ENCODE measurements around the gene COX5A. TPM values are rescaled to one million over a fixed set of nuclear protein-coding genes. Genes with fewer than 3 reads are reported as not detected.
A peak's percentile ranks its signal among the peaks of the same experiment; 100 is the strongest.
"Not testable (repeated sequence)": the region's sequence is repeated elsewhere in the genome, so short reads cannot be mapped to it uniquely, and the experiment has no call there.

Gene COX5A
- total RNA-seq, 2 experiments from 2014 or later: 322 to 326 TPM

DNA sequence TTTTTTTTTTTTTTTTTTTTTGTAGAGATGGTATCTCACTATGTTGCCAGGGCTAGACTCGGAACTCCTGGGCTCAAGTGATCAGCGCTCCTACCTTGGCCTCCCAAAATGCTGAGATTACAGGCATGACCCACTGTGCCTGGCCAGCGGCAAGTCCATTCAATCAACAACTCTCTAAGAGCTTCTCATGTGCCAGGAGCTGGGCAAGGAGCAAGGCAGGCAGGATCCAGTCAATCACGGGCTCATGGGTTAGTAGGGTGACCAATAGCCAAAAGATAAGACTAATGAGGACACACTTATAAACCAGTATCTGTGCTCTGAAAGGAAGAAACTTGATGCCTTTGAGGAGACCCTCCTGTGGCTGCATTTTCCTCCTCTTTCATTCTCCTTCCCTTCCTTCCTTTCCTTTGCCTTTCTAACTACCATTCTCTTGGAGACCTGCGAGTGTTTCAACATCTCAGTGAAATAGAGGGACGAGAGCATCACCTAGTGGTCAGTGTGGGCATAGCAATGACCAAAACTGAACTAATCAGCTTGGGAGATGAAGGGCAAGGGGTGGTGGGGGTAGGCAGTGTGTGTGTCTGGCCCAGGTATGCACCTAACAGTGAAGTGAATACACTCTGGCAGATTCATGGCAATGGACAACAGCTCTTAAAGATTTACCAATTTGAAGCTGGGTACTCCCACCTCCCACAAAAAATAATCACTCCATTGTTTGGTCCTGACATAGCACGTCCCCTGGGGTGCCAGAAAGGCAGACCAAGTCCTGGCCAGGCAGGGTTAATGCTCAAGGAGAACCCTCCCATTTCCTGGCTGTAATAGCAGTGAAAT lies 12.4 kb upstream of the COX5A start:
- DNase-seq (peak; percentile 86), ATAC-seq (peak; percentile 80)
- Mint-ChIP-seq H3K4me1 (peaks cover 9% of the 10 kb centered on the region), H3K27ac (no peak overlapping the region), H3K9me3 (ENCODE audit: low read depth) (no peaks in the 10 kb centered on the region), H3K36me3 (no peaks in the 10 kb centered on the region), H3K4me3 (no peak overlapping the region), H3K27me3 (no peaks in the 10 kb centered on the region)
- CTCF ChIA-PET: interaction anchor here (0.5 to 7.9 kb wide), 43 partner anchors 9 to 571 kb away, joined by 3 to 101 read pairs (median 4); partner anchors contain the start of genes COX5A, CSK and FAM219B

DNA sequence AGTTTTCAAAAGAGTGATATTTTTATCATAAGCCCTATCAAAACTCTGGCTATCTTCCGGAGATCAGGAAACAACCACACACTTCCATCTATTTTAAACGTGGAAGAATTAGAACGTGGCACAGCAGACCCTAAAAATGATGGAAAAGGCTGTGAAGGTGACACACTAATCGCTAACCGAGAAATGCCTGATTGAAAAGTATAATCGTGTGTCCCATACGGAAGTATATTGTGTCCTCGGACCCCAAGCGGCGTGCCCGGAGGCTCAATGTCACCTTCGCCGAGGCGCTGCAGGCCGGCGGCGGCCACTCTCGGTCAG lies 642 bp downstream of the COX5A start:
- peaks cover 39% of the 10 kb centered on the region for H3K4me1 Mint-ChIP-seq
- ATAC-seq: no peak
- H3K9me3 Mint-ChIP-seq (ENCODE audit: low read depth): no peaks in the 10 kb centered on the region

DNA sequence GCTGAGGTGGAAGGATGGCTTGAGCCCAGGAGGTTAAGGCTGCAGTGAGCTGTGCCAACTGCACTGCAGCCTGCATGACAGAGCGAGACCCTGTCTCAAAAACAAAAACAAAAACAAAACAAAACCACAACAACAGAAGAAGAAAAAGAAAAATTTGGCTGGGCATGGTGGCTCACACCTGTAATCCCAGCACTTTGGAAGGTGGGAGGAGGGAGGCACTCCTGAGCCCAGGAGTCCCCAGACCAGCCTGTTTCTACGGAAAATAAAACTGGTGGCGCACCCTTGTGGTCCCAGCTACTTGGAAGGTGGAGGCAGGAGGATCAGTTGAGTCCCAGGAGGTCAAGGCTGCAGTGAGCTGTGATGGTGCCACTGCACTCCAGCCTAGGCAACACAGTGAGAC lies 2.7 kb downstream of the COX5A start:
- CTCF ChIA-PET: interaction anchor here (0.6 to 2.7 kb wide), 4 partner anchors 29 to 395 kb away, joined by 3 to 7 read pairs (median 4); partner anchors contain the start of gene FAM219B
- H3K27ac Mint-ChIP-seq: peak overlapping the region; percentile 33
- peaks cover 47% of the 10 kb centered on the region for H3K4me1 Mint-ChIP-seq

More for the DNA sequence above, 642 bp downstream of the COX5A start:
- Mint-ChIP-seq H3K4me3 (peak overlapping the region; percentile 92), H3K36me3 (peaks cover 25% of the 10 kb centered on the region), H3K27me3 (no peaks in the 10 kb centered on the region), H3K27ac (peak overlapping the region; percentile 90)
- DNase-seq: no peak
- CTCF ChIA-PET: interaction anchor here (1.0 to 2.3 kb wide), 3 partner anchors 13 to 166 kb away, joined by 4 to 12 read pairs (median 5); no protein-coding TSS in a partner anchor

GRCh38 chr15:74933573-74933972 lies 4.3 kb downstream of the COX5A start:
- ATAC-seq (no peak), DNase-seq (no peak)
- CTCF ChIA-PET: interaction anchor here (1.3 to 2.7 kb wide), 4 partner anchors 27 to 299 kb away, joined by 4 to 7 read pairs (median 6); partner anchors contain the start of gene FAM219B
- peaks cover 40% of the 10 kb centered on the region for H3K36me3 Mint-ChIP-seq
- peaks cover 46% of the 10 kb centered on the region for H3K4me1 Mint-ChIP-seq
- H3K27me3 Mint-ChIP-seq: no peaks in the 10 kb centered on the region
- peak overlapping the region; percentile 76 for H3K27ac Mint-ChIP-seq
- H3K9me3 Mint-ChIP-seq (ENCODE audit: low read depth): no peaks in the 10 kb centered on the region
- peak overlapping the region; percentile 30 for H3K4me3 Mint-ChIP-seq

More for the DNA sequence above, 2.7 kb downstream of the COX5A start:
- not testable (repeated sequence) for H3K9me3 Mint-ChIP-seq (ENCODE audit: low read depth); DNase-seq; ATAC-seq; H3K27me3 Mint-ChIP-seq
- peak overlapping the region; percentile 57 for H3K4me3 Mint-ChIP-seq
- H3K36me3 Mint-ChIP-seq: peaks cover 31% of the 10 kb centered on the region

- Mint-ChIP-seq H3K9me3 (ENCODE audit: low read depth) (no peaks in the 10 kb centered on the region), H3K27me3 (no peaks in the 10 kb centered on the region), H3K27ac (no peak overlapping the region), H3K4me3 (no peak overlapping the region), H3K36me3 (peaks cover 45% of the 10 kb centered on the region), H3K4me1 (peaks cover 22% of the 10 kb centered on the region)
- CTCF ChIA-PET: no interaction called here
- no peak for DNase-seq
- no peak for ATAC-seq
Observed at GRCh38 chr15:74928771-74929198, 9.1 kb downstream of the COX5A start.

- H3K27ac Mint-ChIP-seq: no peak overlapping the region
- H3K36me3 Mint-ChIP-seq: peaks cover 54% of the 10 kb centered on the region
- DNase-seq (no peak), ATAC-seq (no peak)
- H3K9me3 Mint-ChIP-seq (ENCODE audit: low read depth): no peaks in the 10 kb centered on the region
- H3K27me3 Mint-ChIP-seq: no peaks in the 10 kb centered on the region
- CTCF ChIA-PET: no interaction called here
- peaks cover 18% of the 10 kb centered on the region for H3K4me1 Mint-ChIP-seq
- H3K4me3 Mint-ChIP-seq: no peak overlapping the region
Observed at GRCh38 chr15:74924525-74924924, 13.3 kb downstream of the COX5A start.

DNA sequence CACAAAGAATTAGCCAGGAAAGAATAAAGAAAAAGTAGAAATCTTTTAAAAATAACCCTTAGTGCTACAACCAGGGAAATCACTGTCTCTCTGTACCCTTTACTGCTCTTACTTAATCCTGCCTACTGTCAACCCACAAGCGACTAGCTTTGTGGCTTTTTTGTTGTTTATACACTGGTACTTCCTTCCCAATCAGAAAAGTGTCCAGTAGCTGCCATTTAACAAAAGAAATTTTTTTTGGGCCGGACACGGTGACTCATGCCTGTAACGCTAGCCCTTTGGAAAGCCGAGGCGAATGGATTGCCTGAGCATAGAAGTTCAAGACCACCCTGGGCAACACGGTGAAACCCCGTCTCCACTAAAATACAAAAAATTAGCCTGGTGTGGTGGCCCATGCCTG lies 17.4 kb downstream of the COX5A start:
- DNase-seq (no peak), ATAC-seq (no peak)
- CTCF ChIA-PET: interaction anchor here (0.8 to 3.9 kb wide), 2 partner anchors 19 to 151 kb away, joined by 4 to 15 read pairs; no protein-coding TSS in a partner anchor
- H3K36me3 Mint-ChIP-seq: peaks cover 52% of the 10 kb centered on the region
- no peaks in the 10 kb centered on the region for H3K9me3 Mint-ChIP-seq (ENCODE audit: low read depth)
- peaks cover 16% of the 10 kb centered on the region for H3K4me1 Mint-ChIP-seq
- no peaks in the 10 kb centered on the region for H3K27me3 Mint-ChIP-seq
- H3K27ac Mint-ChIP-seq: no peak overlapping the region
- no peak overlapping the region for H3K4me3 Mint-ChIP-seq

DNA sequence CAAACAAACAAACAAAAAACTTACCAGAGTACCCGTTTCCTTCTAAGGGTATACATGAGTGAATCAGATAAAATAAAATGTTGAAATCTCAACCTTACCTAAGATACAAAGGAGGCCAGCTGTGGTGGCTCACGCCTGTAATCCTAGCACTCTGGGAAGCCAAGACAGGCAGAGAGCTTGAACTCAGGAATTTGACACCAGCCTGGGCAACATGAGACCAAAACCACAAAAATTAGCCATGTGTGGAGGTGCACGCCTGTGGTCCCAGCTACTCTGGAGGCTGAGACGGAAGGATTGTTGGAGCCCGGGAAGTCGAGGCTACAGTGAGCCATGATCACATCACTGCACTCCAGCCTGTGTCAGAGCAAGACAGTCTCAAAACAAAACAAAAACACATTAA lies 20.2 kb downstream of the COX5A start:
- no peak overlapping the region for H3K4me3 Mint-ChIP-seq
- H3K9me3 Mint-ChIP-seq (ENCODE audit: low read depth): no peaks in the 10 kb centered on the region
- peaks cover 10% of the 10 kb centered on the region for H3K4me1 Mint-ChIP-seq
- H3K27ac Mint-ChIP-seq: no peak overlapping the region
- CTCF ChIA-PET: interaction anchor here (0.8 to 1.9 kb wide), 2 partner anchors 11 to 13 kb away, joined by 3 to 7 read pairs; partner anchors contain the start of gene FAM219B
- ATAC-seq (no peak), DNase-seq (no peak)
- peaks cover 54% of the 10 kb centered on the region for H3K36me3 Mint-ChIP-seq
- no peaks in the 10 kb centered on the region for H3K27me3 Mint-ChIP-seq

- H3K27me3 Mint-ChIP-seq; DNase-seq; CTCF ChIA-PET; H3K4me1 Mint-ChIP-seq; H3K4me3 Mint-ChIP-seq; H3K9me3 Mint-ChIP-seq (ENCODE audit: low read depth); ATAC-seq: not testable (repeated sequence)
- peaks cover 35% of the 10 kb centered on the region for H3K36me3 Mint-ChIP-seq
- peak overlapping the region; percentile 43 for H3K27ac Mint-ChIP-seq
Observed at GRCh38 chr15:74913799-74914198, 24.1 kb downstream of the COX5A start.

DNA sequence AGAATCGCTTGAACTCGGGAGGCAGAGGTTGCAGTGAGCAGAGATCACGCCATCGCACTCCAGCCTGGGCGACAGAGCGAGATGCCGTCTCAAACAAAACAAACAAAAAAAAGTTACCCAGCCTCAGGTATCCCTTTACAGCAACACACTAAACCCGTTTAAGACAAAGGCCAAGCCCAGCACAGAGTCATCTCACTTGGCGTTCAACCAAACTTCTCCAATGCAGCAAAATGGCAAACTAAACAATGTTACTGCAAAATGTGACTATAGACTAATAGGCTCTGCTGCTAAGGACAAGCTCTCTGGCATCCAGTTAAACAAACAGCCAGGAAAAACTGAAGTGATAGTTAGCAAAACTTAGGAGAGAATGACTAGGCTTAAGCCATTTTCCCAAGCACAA lies 24.8 kb downstream of the COX5A start:
- ATAC-seq: no peak
- Mint-ChIP-seq H3K9me3 (ENCODE audit: low read depth) (no peaks in the 10 kb centered on the region), H3K27me3 (no peaks in the 10 kb centered on the region), H3K36me3 (peaks cover 30% of the 10 kb centered on the region), H3K27ac (no peak overlapping the region), H3K4me3 (no peak overlapping the region), H3K4me1 (no peaks in the 10 kb centered on the region)
- CTCF ChIA-PET: interaction anchor here (3.9 kb wide), 1 partner anchor 11 kb away, joined by 23 read pairs; no protein-coding TSS in a partner anchor
- DNase-seq: no peak

DNA sequence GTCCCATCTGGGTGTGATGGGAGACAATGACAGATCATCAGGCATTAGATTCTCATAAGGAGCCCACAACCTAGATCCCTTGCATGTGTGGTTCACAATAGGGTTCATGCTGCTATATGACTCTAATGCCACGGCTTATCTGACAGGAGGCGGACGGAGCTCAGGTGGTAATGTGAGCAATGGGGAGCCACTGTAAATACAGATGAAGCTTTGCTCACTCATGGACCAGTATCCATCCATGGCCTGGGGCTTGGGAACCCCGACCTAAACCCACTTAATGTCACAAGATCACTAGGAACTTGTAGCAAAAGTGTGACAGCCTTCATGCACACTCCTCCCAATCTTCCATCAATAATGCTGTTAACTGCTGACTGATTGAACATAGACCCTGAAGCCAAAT lies 29.2 kb downstream of the COX5A start:
- H3K4me1 Mint-ChIP-seq: peaks cover 27% of the 10 kb centered on the region
- H3K4me3 Mint-ChIP-seq: no peak overlapping the region
- H3K27ac Mint-ChIP-seq: no peak overlapping the region
- H3K36me3 Mint-ChIP-seq: peaks cover 22% of the 10 kb centered on the region
- no peaks in the 10 kb centered on the region for H3K9me3 Mint-ChIP-seq (ENCODE audit: low read depth)
- DNase-seq (no peak), ATAC-seq (no peak)
- H3K27me3 Mint-ChIP-seq: no peaks in the 10 kb centered on the region
- CTCF ChIA-PET: interaction anchor here (1.1 to 9.0 kb wide), 4 partner anchors 13 to 506 kb away, joined by 4 to 101 read pairs (median 21); no protein-coding TSS in a partner anchor

GRCh38 chr15:74907163-74907870 lies 30.6 kb downstream of the COX5A start:
- CTCF ChIA-PET: interaction anchor here (0.5 to 9.0 kb wide), 18 partner anchors 10 to 272 kb away, joined by 3 to 101 read pairs (median 4); no protein-coding TSS in a partner anchor
- Mint-ChIP-seq H3K4me1 (peaks cover 28% of the 10 kb centered on the region), H3K4me3 (peak overlapping the region; percentile 93), H3K36me3 (peaks cover 24% of the 10 kb centered on the region), H3K27me3 (no peaks in the 10 kb centered on the region), H3K9me3 (ENCODE audit: low read depth) (no peaks in the 10 kb centered on the region), H3K27ac (peak overlapping the region; percentile 95)
- DNase-seq (no peak), ATAC-seq (no peak)

Measured in activated CD8-positive, alpha-beta memory T cell treated with anti-CD3 and anti-CD28 coated beads, Interleukin-2, amount 10 ng/mL, durations not matched to agents 7 days and 5 days (primary cell).